Right lobe of liver (tissue), 6 donors: ENCODE results near the gene GGT1. TPM values are rescaled to one million over a fixed set of nuclear protein-coding genes. Genes with fewer than 3 reads are reported as not detected.
A peak's percentile ranks its signal among the peaks of the same experiment; 100 is the strongest.
"Not testable (repeated sequence)": the region's sequence is repeated elsewhere in the genome, so short reads cannot be mapped to it uniquely, and the experiment has no call there.

Experiments
- ATAC-seq, 4 donors: fragments of 200-7000 bp; cut with Tn5 transposase; one replicate each; pipeline ENCODE4 v1.9.1; 2020; ENCODE audit warnings: mild to moderate bottlenecking in 4 of 4, moderate library complexity in 4 of 4
- DNase-seq, 3 donors: peaks; one replicate each; pipeline ENCODE4 v3.0.0-alpha.2; 2020
- H3K27ac ChIP-seq, 3 donors: fragments of 200-600 bp; one replicate each; pipeline ENCODE4 v1.8.0; 2022
- H3K27me3 ChIP-seq, 2 donors: fragments of 200-600 bp; one replicate each; pipeline ENCODE4 v1.8.0; 2022
- H3K36me3 ChIP-seq, 4 donors: fragments of 200-600 bp; sonication (generic) in 1 of 4; one replicate each; pipeline versions ENCODE4 v1.5.1 to v1.8.0; 2017 to 2022; ENCODE audit warnings: control low read depth in 1 of 4
- H3K4me1 ChIP-seq, 4 donors: fragments of 200-600 bp; sonication (generic) in 1 of 4; one replicate each; pipeline versions ENCODE4 v1.5.1 to v1.8.0; 2017 to 2022; ENCODE audit warnings: control low read depth in 1 of 4
- H3K4me3 ChIP-seq, 3 donors: fragments of 200-600 bp; one replicate each; pipeline ENCODE4 v1.8.0; 2022
- H3K9me3 ChIP-seq, 4 donors: fragments of 200-600 bp; sonication (generic) in 1 of 4; one replicate each; pipeline versions ENCODE4 v1.5.1 to v1.8.0; 2017 to 2022; ENCODE audit warnings: control low read depth in 1 of 4
- CTCF ChIP-seq, 4 donors: fragments of 200-600 bp in 3 of 4; fragments of 450-650 bp in 1 of 4; IDR thresholded peaks; one replicate each; pipeline versions ENCODE4 v1.5.1 to v1.8.0; 2016 to 2022; ENCODE audit warnings: antibody characterized with exemption in 4 of 4, mild to moderate bottlenecking in 2 of 4
- POLR2A ChIP-seq: fragments of 450-650 bp; IDR thresholded peaks from one replicate; pipeline ENCODE4 v1.6.1; 2017; ENCODE audit warnings: antibody characterized with exemption, mild to moderate bottlenecking
- WGBS: methylation state at CpG from one replicate; pipeline ENCODE4 v1.1.6; 2018; ENCODE audit warnings: low coverage, low lambda C conversion rate; ENCODE audit not compliant: insufficient coverage; ENCODE audit errors: missing lambda C conversion rate; 5-methylcytosine and 5-hydroxymethylcytosine counted together
- intact Hi-C, 2 donors: fragments of 100-400 bp; cut with DNase I; formaldehyde crosslinking; loops; one replicate each; pipeline versions ENCODE4 v1.11.2 to v1.14.1; 2022
- total RNA-seq, 6 experiments: library from RNA; depleted of rRNA in 2 of 6; stranded (reverse); fragments of >200 nt in 2 of 6; fragmentation: NEBNext Ultra II Directional in 3 of 6; extraction: Animal tissue kit (Norgen Biotek cat#: 25700) in 3 of 6; gene quantifications; one replicate each; pipeline versions ENCODE4 v1.1.0 to v1.2.4, GENCODE V29; 2016 to 2023
- donor health status: DM: no; HTN: yes; CAD: no.
- donor health status: DM: no; HTN: no; CAD: no.
- donor health status: DM: no; HTN: no; CAD: no.
- donor health status: DM: no; HTN: yes; CAD: no.
- donor health status: DM: no; HTN: yes; CAD: no.

The GGT1 gene
- total RNA-seq, 6 experiments from 2014 or later: 97.6 to 154 (median 140) TPM

- no peaks in the 10 kb centered on the region for H3K27me3 ChIP-seq
- TF ChIP-seq POLR2A (no peak), CTCF (IDR thresholded peaks at IDR 0.05) (no peak)
- H3K4me3 ChIP-seq: no peak overlapping the region
- H3K4me1 ChIP-seq: peaks cover 0 to 28% (median 9%) of the 10 kb centered on the region in 4 donors
- ATAC-seq: no peak
- no peaks in the 10 kb centered on the region for H3K36me3 ChIP-seq
- H3K27ac ChIP-seq: peak overlapping the region in 2 of 3 donors; percentile 40 to 88
- WGBS: 47% methylated on average over 3 of the region's 7 CpGs
- intact Hi-C loops: no loop called here
- no peaks in the 10 kb centered on the region for H3K9me3 ChIP-seq
- no peak for DNase-seq
These were observed 8.3 kb upstream of the GGT1 start for GRCh38 chr22:24594569-24595120.

- no peak for DNase-seq
- TF ChIP-seq CTCF (IDR thresholded peaks at IDR 0.05) (no peak), POLR2A (no peak)
- Histone ChIP-seq H3K27me3 (no peaks in the 10 kb centered on the region), H3K9me3 (no peaks in the 10 kb centered on the region), H3K36me3 (no peaks in the 10 kb centered on the region), H3K4me1 (peaks cover 0 to 28% (median 9%) of the 10 kb centered on the region in 4 donors), H3K4me3 (no peak overlapping the region), H3K27ac (no peak overlapping the region)
- intact Hi-C loops: no loop called here
- ATAC-seq: no peak
- WGBS: no CpG with 5 or more reads among the region's 6 CpGs
These were observed 7.8 kb upstream of the GGT1 start for GRCh38 chr22:24595228-24595627.

GRCh38 chr22:24595863-24596262, 7.1 kb upstream of the GGT1 start:
- intact Hi-C loops: no loop called here
- TF ChIP-seq POLR2A (no peak), CTCF (IDR thresholded peaks at IDR 0.05) (no peak)
- Histone ChIP-seq H3K4me1 (peaks cover 0 to 33% (median 10%) of the 10 kb centered on the region in 4 donors), H3K27ac (peak overlapping the region in 1 of 3 donors; percentile 14), H3K27me3 (no peaks in the 10 kb centered on the region), H3K36me3 (no peaks in the 10 kb centered on the region), H3K9me3 (no peaks in the 10 kb centered on the region), H3K4me3 (no peak overlapping the region)
- 100% methylated on average over 1 of the region's 4 CpGs for WGBS
- no peak for ATAC-seq
- no peak for DNase-seq

- H3K27me3 ChIP-seq, H3K27ac ChIP-seq, H3K36me3 ChIP-seq, DNase-seq, ATAC-seq, H3K4me3 ChIP-seq, H3K9me3 ChIP-seq, intact Hi-C loops: not testable (repeated sequence)
- WGBS: 91% methylated on average over 9 of the region's 9 CpGs
- peaks cover 0 to 45% (median 16%) of the 10 kb centered on the region in 4 donors for H3K4me1 ChIP-seq
These were observed 5.9 kb upstream of the GGT1 start for GRCh38 chr22:24597076-24597475.

GRCh38 chr22:24599514-24599913, 3.5 kb upstream of the GGT1 start:
- Histone ChIP-seq H3K9me3 (no peaks in the 10 kb centered on the region), H3K4me3 (no peak overlapping the region), H3K36me3 (no peaks in the 10 kb centered on the region), H3K27ac (no peak overlapping the region), H3K27me3 (no peaks in the 10 kb centered on the region), H3K4me1 (peaks cover 0 to 45% (median 11%) of the 10 kb centered on the region in 4 donors)
- intact Hi-C loops: no loop called here
- DNase-seq: no peak
- TF ChIP-seq CTCF (IDR thresholded peaks at IDR 0.05): no peak
- no peak for TF ChIP-seq POLR2A
- 69% methylated on average over 6 of the region's 8 CpGs for WGBS
- no peak for ATAC-seq

GRCh38 chr22:24599958-24600715, 2.9 kb upstream of the GGT1 start:
- intact Hi-C loops: loop anchor here in 1 of 2 donors (10.0 kb wide), 1 partner anchor 45 kb away; the partner anchor contains the start of genes GUCD1 and SNRPD3
- WGBS: no CpG with 5 or more reads among the region's 3 CpGs
- DNase-seq, H3K27me3 ChIP-seq, ATAC-seq, H3K36me3 ChIP-seq, H3K9me3 ChIP-seq, H3K4me3 ChIP-seq: not testable (repeated sequence)
- Histone ChIP-seq H3K4me1 (peaks cover 0 to 39% (median 8%) of the 10 kb centered on the region in 4 donors), H3K27ac (peak overlapping the region in 1 of 3 donors; percentile 89)
